Mesenteric fat pad (tissue), 1 donor: ENCODE data around the gene BTAF1. TPM values are rescaled to one million over a fixed set of nuclear protein-coding genes. Genes with fewer than 3 reads are reported as not detected.
A peak's percentile ranks its signal among the peaks of the same experiment; 100 is the strongest.

Experiments used
- DNase-seq: peaks from one replicate; pipeline ENCODE4 v3.0.0-alpha.2; 2020; ENCODE audit warnings: low spot score
- total RNA-seq: library from RNA; stranded (reverse); fragmentation: NEBNext Ultra II Directional; extraction: Animal tissue kit (Norgen Biotek cat#: 25700); gene quantifications from one replicate; pipeline ENCODE4 v1.2.1, GENCODE V29; 2021
- donor health status: DM: yes; HTN: yes; CAD: no.

The BTAF1 gene
- total RNA-seq, 1 donor from 2014 or later, result 30.9 TPM

DNA sequence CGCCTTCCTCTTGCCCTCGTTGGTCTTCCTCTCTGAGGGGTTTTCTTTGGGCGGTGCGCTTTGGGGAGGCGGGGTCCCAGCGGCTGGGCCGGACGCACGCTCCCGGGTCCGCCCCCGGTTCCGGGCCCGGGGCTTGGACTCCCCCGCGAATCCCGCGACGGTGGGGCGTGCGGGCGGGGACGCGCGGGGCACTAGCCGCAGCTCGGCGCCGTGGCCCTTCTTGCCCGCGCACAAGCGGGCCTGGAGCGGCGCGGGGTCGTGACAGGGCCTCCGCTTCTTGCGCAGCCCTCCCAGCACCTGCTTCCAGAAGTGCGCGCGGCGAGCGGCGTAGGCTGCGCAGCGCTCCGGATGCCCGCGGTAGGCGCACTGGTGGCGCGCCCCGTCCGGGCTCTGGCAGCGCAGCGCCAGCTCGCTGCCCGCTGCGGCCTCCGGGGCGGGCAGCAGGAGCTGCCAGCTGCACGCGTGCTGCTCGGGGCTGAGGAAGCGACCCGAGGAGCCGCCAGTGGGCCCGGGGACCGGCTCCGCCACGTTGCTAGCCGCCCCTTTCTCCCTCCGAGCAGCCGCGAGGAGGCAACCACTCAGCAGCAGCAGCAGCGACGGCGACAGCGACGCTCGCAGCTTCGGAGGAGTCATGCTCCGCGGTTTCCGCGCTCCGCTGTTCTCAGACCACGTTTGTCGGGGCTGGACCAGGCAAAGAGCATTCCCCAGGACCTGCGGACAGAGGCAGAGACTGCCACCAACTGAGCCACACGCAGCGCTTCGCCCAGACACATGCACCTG lies 15.0 kb upstream of the BTAF1 start:
- DNase-seq, result peak; percentile 91

DNA sequence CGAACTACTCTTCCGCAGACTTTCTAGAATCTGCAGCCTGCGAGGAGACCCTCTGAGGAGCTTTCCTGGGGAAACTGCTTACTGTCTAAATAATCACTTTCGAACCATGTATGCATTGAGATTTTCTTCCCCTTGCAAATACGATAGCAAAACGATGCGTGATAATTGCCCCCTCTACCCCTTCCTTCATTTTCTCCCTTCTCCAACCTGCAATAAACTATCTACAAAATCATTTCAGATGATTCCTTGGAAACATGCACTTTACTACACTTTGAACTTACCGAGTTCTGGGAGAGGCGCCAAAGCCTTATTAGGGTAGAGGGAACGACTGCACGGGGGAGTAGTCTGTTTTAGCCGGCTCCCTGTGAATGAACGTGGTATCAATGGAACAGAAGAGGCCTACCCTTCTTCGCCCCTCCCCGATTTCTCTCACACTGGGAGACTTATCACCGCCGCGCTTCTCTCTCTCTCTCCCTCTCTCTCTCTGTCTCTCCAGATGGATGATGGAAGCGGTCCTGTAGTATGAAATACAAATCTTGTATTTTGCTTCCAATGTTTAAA lies 14.4 kb upstream of the BTAF1 start, which contains the start of gene FGFBP3:
Gene FGFBP3 (minus strand): TSS at position 370 of the 561 bp plus-strand sequence. CDS start 517 bp downstream, outside the sequence.
- DNase-seq, result no peak

DNA sequence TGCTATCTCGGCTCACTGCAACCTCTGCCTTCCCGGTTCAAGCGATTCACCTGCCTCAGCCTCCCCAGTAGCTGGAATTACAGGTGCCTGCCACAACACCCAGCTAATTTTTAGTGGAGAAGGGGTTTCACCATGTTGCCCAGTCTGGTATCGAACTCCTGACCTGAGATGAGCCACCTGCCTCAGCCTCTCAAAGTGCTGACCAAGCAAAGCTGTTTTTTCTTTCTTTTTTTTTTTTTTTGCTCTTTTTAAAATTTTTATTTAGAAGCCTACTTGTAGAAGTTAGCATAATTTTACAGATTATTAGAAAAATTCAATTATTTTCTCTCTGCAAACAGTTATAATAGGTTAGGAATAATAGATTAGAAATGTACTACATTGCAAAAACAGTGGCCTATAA lies 13.1 kb upstream of the BTAF1 start:
- no peak for DNase-seq

DNA sequence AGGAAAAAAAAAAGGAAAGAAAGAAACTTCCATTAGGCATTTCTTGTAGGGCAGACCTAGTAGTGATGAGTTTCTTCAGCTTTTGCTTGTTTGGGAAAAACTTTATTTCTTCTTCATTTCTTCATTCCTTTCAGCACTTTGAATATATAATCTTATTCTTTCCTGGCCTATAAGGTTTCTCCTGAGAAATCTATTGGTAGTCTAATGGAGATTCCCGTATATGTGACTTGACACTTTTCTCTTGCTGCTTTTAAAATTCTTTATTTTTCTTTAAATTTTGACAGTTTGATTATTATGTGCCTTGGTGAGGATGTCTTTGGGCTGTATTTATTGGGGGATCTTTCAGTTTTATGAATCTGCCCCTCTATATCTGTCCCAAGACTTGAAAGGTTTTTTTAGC lies 3.9 kb upstream of the BTAF1 start:
- DNase-seq, result no peak

DNA sequence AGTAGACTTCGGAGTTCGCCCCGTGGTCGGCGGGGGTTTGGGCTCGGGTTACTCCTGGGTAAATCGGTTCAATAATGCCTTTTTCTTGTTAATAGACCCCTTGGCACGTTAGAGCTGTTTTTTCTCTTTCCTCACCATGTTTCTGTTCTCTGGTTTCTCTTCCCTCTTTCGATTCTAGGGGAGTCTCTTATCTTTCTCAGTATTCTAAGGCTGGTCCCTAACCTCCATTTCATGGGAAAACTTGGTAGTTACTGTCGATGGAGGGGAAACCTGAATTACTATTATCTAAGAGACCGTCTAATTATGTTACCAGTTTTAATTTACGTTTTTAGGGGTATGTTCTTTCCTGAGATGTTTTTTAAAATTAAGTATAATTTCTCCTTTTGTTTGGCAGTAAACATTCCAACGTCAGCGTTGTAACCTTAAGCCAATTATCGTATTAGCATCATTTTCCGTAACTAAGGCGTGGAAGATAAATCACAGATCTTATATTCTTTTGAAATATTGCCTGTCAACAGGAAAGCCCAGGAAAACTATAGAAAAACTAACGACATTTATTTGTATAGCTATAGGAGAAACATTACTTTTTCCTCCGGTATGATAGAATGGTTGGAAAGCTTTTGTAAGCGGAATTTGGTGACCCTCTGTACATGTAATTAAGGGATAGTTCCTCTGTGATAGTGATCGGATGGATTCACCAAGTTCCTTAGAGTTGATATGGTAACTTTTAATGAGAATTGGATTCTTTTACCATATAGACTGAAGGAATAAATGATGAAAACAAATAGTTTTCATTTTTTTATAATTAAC lies 847 bp downstream of the BTAF1 start:
- no peak for DNase-seq

DNA sequence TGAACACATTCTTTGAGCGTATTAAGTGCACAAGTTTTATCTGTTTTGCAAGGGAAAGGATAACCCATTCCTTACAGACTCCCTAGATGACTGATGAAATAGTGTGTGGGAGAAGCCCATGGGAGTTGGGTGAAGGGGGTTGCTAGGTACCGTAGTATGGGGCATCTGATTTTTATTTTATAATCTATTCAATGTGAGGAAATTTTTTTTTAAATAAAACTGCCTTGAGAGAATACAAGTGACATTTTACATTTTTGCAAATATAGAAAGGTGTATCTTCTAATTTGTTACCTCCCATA lies 1.4 kb downstream of the BTAF1 start:
- no peak for DNase-seq

DNA sequence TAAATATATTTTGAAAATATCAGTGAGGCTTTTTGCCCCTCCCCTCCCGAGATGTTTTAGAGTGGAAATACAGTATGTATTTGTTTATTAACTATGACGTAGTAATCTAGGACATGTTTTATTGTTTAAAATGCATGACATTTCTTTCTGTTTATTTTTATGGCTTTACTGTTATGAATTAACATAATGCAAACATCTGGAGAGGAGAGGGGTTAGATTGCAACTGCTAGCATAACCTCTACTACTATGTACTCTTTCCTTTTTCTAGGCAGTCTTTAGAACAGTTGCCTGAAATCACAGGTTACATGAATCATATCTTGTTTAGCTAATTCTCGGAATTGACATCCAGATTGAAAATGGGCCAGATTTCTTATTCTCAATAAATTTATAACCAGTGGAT lies 7.4 kb downstream of the BTAF1 start:
- no peak for DNase-seq

DNA sequence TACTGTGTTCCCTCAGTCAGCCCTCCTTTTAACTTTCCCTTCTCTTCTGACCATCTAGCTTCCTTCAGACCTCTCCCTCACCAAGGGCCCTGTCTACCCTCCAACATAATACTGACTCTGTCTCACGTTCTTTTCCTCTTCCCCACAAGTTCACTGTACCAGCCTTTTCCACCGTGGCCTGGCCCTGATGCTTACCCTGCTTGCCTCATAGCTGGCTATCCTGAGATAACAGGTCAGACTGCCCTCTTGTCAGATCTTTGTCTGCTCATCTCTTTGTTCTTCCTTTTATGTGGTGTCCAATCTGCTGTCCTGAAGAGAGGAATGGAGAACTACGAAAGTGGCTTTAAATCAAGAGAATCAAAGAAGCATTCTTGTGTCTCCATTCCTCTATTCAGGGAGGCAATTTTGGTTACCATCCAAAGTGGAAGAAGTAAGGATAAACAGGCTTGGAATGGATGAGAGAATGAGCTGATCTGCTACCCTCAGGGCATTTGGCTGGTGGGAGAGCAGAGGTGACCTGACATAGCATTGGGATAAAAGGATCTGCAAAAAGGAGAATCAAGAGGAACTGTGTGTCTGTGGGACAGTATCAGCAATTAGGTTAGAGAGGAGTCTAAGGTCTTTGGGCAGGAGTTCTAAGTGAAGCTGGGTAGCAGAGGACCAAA lies 8.1 kb downstream of the BTAF1 start:
- DNase-seq, result no peak

DNA sequence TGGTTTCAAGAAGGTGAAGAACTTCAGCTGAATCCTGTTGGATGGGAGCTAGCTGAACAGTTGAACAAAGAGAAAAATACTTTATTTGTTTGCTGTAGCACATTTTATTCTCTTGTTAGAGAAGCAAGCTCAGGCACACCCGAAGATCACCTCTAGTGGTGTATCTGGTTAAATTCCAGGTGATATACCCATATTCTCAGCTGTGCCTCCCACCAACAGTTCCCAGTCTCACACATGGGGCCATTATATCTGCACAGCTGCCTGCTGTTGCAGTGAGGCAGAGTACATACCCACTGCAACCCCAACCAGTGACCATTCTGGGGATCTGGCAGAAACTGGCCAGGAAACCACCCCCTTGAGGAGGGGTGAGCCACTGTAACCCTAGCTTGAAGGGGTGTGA lies 9.2 kb downstream of the BTAF1 start:
- no peak for DNase-seq

DNA sequence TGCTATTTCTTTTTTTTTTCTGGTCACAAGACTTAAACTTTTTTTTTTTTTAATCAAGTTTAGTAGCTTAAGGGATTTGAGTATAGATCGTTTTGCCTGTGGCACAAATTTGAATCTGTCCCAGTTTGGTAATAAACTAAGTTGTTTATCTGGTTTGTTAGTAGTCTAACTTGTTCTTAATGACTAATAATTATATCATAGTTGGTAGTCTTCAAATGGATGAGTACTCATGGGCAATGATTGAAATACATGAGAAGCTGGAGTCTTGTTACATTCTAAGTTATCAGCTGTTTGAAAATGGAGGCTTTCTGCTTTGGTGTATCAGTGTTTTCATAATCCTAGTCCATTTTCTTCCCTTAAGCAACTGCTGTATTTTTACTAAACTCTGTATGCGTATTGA lies 12.3 kb downstream of the BTAF1 start:
- DNase-seq, result no peak

DNA sequence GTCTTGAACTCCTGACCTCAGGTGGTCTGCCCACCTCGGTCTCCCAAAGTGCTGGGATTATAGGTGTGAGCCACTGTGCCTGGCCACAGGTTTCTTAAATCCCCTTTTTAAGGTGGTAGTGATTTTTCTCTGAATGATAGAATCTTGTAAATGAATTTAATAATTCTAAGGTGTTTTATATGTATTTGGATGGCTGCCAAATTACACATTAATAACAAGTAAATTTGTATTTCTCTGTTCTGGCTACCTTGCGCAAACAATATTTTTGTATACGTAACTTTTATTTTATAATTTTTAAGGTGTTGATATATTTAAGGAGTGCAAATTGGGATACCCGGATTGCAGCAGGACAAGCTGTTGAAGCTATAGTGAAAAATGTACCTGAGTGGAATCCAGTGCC lies 16.1 kb downstream of the BTAF1 start:
- DNase-seq, result no peak

DNA sequence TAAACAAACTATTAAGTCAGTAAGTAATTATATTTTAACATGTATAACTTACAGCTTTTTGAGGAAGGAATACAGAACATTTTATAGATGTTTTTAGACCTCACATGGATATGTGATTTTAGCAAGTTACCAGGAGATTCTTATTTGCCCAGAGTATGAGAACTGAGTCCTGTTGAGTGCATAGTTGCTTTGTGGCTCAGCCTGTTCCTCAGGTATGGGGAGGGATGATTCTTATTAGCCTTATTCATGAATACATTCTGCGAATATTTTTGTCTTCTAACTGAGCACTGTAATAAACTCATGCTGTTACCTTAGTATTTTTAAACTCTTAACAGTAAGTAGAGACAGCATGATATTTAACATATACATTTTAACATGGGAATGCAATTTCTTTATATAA lies 17.9 kb downstream of the BTAF1 start:
- no peak for DNase-seq

DNA sequence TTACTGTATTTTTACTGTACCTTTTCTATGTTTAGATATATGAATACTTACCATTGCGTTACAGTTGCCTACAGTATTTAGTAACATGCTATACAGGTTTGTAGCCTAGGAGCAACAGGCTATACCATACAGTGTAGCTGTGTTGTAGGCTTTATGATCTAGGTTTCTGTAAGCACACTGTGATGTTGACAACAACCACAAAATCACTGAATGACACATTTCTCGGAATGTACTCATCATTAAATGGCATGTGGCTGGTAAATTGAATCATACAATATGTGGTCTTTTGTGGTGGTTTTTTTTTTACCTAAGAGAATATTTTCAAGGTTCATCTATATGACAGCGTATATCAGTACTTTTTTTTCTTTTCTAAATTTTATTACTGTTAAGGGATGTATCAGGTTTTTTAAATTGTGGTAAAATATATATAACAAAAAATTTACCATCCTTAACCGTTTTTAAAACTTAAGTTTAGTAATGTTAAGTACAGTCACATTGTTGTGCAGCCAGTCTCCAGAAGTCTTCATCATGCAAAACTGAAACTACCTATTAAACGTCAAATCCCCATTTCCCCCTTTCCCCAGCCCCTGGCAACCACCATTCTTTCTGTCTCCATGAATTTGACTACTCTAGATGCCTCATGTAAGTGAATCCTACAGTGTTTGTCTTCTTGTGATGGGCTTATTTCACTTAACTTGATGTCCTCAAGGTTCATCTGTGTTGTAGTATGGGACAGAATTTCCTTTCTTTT lies 21.5 kb downstream of the BTAF1 start:
- no peak for DNase-seq

DNA sequence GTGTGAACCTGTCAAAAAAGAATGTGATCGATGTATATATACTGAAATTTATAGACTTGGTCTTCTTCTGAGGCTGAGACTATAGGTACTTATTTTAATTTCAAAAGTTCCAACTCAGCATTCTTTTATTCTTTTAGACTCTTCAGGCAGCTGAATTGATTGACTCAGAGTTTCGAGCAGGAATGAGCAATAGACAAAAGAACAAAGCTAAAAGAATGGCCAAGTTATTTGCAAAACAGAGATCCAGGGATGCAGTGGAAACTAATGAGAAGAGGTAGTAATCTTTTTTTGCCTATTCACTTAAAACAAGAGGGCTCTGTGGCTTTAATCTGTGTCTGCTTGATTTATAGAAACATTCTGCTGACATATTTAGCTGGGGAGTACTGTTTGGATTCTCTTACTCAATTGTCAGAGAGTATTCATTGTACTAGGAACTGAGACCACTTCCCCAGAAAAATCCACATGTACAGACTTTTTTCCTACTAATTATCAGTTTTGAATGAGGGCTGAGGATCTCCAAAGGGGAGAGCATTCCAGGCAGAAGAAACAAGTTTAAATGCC lies 30.1 kb downstream of the BTAF1 start:
- no peak for DNase-seq

DNA sequence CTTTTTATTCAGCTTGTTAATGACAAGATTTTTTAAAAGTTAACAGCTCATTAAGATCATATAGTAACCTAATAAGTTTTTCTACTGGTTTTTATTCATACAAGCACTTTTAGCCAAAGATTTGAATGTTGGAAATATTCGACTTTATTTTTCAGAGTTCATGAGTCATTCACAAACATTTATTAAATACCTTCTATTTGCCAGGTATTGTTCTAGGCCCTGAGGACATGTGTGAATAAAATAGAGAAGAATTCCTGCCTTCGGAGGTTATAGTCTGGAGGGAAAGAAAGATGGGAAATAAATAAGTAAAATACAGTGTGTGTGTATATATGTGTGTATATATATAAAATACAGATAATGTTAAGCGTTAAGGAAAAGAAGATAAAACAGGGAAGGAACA lies 31.5 kb downstream of the BTAF1 start:
- no peak for DNase-seq

DNA sequence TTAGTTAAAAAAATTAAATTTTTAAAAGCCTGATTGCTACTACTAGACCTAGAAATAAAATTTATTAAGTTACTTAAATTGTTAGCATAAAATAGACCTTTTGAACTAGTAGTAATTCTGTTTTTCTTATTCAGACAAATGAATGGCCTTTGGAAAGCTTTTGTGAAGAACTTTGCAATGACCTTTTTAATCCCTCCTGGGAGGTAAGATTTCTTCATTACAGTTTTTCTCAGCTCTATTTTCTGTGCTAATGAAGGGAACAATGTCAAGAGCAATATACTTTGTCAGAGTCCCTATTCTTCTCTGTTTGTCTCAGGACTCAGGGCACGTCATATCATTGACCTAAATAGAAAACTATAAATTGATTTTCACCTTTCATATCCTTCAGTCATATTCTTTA lies 33.5 kb downstream of the BTAF1 start:
- DNase-seq, result no peak

DNA sequence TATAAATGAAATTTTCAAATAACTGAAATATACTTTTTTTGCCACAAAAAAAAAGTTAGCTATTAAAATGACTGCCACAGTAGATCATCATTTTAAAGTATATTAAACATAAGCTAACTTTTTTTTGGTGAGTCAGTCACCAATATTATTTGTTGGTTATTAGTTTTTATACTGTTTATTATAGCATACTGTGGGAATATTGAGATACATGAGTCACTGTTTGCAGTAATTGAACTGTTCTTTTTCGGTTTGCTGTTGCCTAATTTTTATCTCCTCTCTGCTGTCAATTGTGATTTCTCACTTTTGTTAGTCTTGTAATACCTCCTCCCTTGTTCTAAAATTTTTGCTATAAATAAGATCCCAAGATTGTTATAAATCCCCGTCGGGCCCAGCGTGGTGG lies 45.7 kb downstream of the BTAF1 start:
- no peak for DNase-seq

DNA sequence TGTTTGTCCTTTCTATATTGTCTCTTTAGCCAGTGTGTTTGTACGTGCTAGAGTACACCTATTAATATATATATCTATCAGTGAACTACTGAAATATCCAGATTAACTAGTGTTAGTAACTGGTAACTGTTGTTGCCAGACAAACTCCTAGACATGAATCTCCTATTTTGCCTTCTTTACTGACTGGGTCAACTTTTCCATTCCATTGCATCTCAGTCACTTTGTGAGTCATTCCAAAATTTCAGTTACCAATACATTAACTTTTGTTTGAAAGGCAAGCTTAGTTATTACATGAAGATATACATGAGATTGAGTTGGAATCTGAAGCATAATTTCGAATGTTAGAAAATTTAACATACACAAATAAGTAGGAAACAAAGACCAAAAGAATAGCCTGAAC lies 51.4 kb downstream of the BTAF1 start:
- no peak for DNase-seq

DNA sequence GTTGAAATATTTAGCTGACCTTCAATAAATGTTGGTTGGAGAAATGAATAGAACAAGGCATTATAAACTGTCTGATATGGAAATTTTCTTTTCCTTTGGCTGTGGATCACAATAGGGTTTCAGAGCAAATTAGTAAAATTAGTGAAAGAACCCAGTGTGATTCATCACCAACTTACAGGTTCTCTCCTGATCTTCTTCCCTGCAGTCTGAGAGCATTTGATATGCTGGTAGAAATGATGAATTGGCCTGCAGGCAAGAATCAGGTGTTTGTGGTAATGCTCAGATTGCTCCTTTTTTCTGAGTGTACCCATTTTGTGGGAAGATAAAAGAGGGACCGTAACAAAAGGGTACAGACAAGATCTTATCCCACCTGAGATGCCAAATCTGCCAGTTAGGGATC lies 51.9 kb downstream of the BTAF1 start:
- no peak for DNase-seq

DNA sequence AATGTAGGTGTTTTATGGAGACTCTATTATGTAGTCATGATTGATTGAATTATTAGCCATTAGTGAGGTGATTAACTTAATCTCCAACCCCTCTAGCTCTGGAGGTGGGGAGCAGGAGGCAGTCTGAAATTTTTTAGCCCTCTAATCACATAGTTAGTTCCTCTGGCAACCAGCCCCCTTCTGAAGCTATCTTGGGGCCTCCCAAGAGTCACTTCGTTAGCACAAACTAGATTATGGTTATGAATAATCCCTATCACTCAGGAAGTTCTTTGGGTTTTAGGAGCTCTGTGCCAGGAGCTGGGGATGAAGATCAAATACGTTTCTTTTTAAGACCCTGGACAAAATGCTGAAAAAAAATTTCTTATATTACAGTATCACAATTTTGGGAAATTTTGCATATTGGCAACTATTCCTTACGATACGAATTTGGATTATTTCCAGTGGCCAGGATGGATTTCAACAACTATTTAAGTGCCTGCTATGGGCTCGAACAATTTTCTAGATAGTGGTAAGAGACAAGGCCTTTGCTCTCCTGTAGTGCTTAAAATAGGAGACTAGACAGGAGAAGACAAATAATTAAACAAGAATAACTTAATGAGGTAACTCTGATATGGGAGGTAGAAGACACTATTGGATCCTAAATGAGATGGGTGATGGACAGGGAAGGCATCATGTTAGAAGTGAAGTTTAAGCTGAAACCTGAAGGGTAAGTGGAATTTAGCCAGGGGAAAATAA lies 52.9 kb downstream of the BTAF1 start:
- no peak for DNase-seq
